ENCODE measurements around the gene HARBI1. TPM values are rescaled to one million over a fixed set of nuclear protein-coding genes. Genes with fewer than 3 reads are reported as not detected.
"Not testable (repeated sequence)": the region's sequence is repeated elsewhere in the genome, so short reads cannot be mapped to it uniquely, and the experiment has no call there.

HARBI1 gene
- total and polyA plus RNA-seq, 2 of the 8 experiments (the other 6 are each of a cell fraction or from before 2014, with no cell fraction given): 3.8 to 5.1 TPM

GRCh38 chr11:46583513-46583912 is 33.5 kb downstream of the HARBI1 start:
- H3K56ac ChIP-seq (replicated peaks; ENCODE audit: insufficient read length, low read depth, low read length); FAIRE-seq; H3K36me3 ChIP-seq (ENCODE audit: control insufficient read depth in 2 of 4, insufficient read depth in 4 of 4, low read length in 3 of 4); H3K4me2 ChIP-seq (ENCODE audit: insufficient read depth in 1 of 2, low read depth in 2 of 2, low read length in 2 of 2); H2AFZ ChIP-seq (ENCODE audit: low read length); H2BK5ac ChIP-seq (ENCODE audit: low read depth, low read length); H3K4ac ChIP-seq (replicated peaks; ENCODE audit: insufficient read length, low read depth, low read length); H4K5ac ChIP-seq (ENCODE audit: insufficient read length, low read depth, low read length); H4K8ac ChIP-seq (ENCODE audit: extremely low read depth, insufficient read depth, low read length); H3K23ac ChIP-seq (ENCODE audit: insufficient read length); H2BK12ac ChIP-seq (ENCODE audit: low read depth, low read length); H3K27ac ChIP-seq (ENCODE audit: low read depth, low read length); H3K4me1 ChIP-seq (replicated peaks in 1 of 4; ENCODE audit: control insufficient read depth in 3 of 4, insufficient read depth in 4 of 4, low read length in 3 of 4); H3K9me3 ChIP-seq (ENCODE audit: insufficient read depth in 2 of 2, low read depth in 1 of 2, low read length in 1 of 2); H4K20me1 ChIP-seq (replicated peaks in 1 of 2; ENCODE audit: control insufficient read depth in 1 of 2, insufficient read depth in 2 of 2, low read length in 2 of 2); H2BK15ac ChIP-seq (ENCODE audit: low read length); H4K91ac ChIP-seq (replicated peaks; ENCODE audit: insufficient read length, low read length); H3K23me2 ChIP-seq (ENCODE audit: low read depth, low read length); H3K79me1 ChIP-seq (ENCODE audit: low read depth, low read length); H2BK120ac ChIP-seq (replicated peaks; ENCODE audit: low read depth, low read length); DNase-seq (ENCODE audit: low read depth in 1 of 2, low spot score in 2 of 2); H3K4me3 ChIP-seq (ENCODE audit: extremely low read depth in 1 of 4, insufficient read depth in 2 of 4, low read depth in 3 of 4, low read length in 4 of 4); H3K18ac ChIP-seq (ENCODE audit: extremely low read depth, low read length); H3K14ac ChIP-seq (ENCODE audit: insufficient read length); H2AK5ac ChIP-seq (ENCODE audit: low read depth, low read length); H2BK20ac ChIP-seq (ENCODE audit: low read length); CTCF ChIA-PET (ENCODE audit: partially characterized antibody); H3K27me3 ChIP-seq (replicated peaks in 1 of 4; ENCODE audit: control insufficient read depth in 3 of 4, extremely low read depth in 1 of 4, insufficient read depth in 3 of 4, low read length in 3 of 4); H3K9ac ChIP-seq (replicated peaks in 1 of 4; ENCODE audit: extremely low read depth in 1 of 4, low read depth in 3 of 4, low read length in 3 of 4); POLR2A ChIA-PET (ENCODE audit: partially characterized antibody): not testable (repeated sequence)
- 100% methylated on average over 1 of the region's 1 CpG; no CpG with 5 or more reads in 1 of the 2 experiments for WGBS, 2 experiments (ENCODE audit: extremely low coverage in 1 of 2, insufficient coverage in 1 of 2, insufficient read length in 1 of 2, insufficient replicate concordance in 2 of 2, low coverage in 1 of 2, low lambda C conversion rate in 2 of 2, missing lambda C conversion rate in 1 of 2)
- peaks cover 0 to 71% of the 10 kb centered on the region in 2 experiments for H3K79me2 ChIP-seq (ENCODE audit: control insufficient read depth in 1 of 2, insufficient read depth in 2 of 2, low read length in 2 of 2)

Measured in H1 (cell line).